SU-DHL-6 (cell line): ENCODE measurements around the gene RNF123.

Source experiments
- H2AFZ ChIP-seq: fragments of 200-600 bp; sonication (generic); 2 replicates; pipeline ENCODE4 v1.6.1; 2014; ENCODE audit warnings: low read depth, mild to moderate bottlenecking, moderate library complexity, mixed read lengths, antibody characterized with exemption, low read length; ENCODE audit not compliant: severe bottlenecking
- H3F3A ChIP-seq: fragments of 200-600 bp; shearing (Covaris generic); 2 replicates; pipeline ENCODE4 v1.6.0; 2016; ENCODE audit warnings: antibody characterized with exemption, mild to moderate bottlenecking; ENCODE audit not compliant: insufficient read depth
- H3K27ac ChIP-seq: fragments of 200-600 bp; sonication (generic); 2 replicates; pipeline ENCODE4 v1.5.1; 2016; ENCODE audit warnings: low read depth, mild to moderate bottlenecking, low read length, moderate library complexity, mixed read lengths
- H3K27me3 ChIP-seq: fragments of 200-600 bp; sonication (generic), shearing (Covaris generic); 2 replicates; pipeline ENCODE4 v1.6.0; 2014; ENCODE audit warnings: mild to moderate bottlenecking, low read length
- H3K36me3 ChIP-seq: fragments of 200-600 bp; sonication (generic); 2 replicates; pipeline ENCODE4 v1.6.1; 2014; ENCODE audit warnings: mild to moderate bottlenecking, low read length, mixed read lengths
- H3K4me2 ChIP-seq: fragments of 300-600, 200-600 bp; shearing (Covaris generic), sonication (generic); 2 replicates; pipeline ENCODE4 v1.6.0; 2014; ENCODE audit warnings: low read length, low read depth, mild to moderate bottlenecking; ENCODE audit not compliant: poor library complexity, severe bottlenecking
- H3K4me3 ChIP-seq: fragments of 200-600 bp; sonication (generic); 2 replicates; pipeline ENCODE4 v1.5.1; 2014; ENCODE audit warnings: antibody characterized with exemption, low read length, mild to moderate bottlenecking, mixed read lengths; ENCODE audit not compliant: insufficient read depth, poor library complexity, severe bottlenecking
- H3K79me2 ChIP-seq: fragments of 200-600 bp; sonication (generic); 2 replicates; pipeline ENCODE4 v1.6.1; 2014; ENCODE audit warnings: mild to moderate bottlenecking, low read length, moderate library complexity; ENCODE audit not compliant: insufficient read depth
- H3K9ac ChIP-seq: fragments of 200-600 bp; sonication (generic); 2 replicates; pipeline ENCODE4 v1.7.0; 2014; ENCODE audit warnings: mild to moderate bottlenecking, low read length
- H3K9me2 ChIP-seq: fragments of 200-600 bp; sonication (generic); replicated peaks from 2 replicates; pipeline ENCODE4 v1.6.1; 2014; ENCODE audit warnings: low read length; ENCODE audit not compliant: insufficient read depth
- H3K9me3 ChIP-seq: fragments of 200-600 bp; sonication (generic); 2 replicates; pipeline ENCODE4 v1.6.1; 2014; ENCODE audit warnings: low read length, mixed read lengths; ENCODE audit not compliant: insufficient read depth
- H4K20me1 ChIP-seq: fragments of 200-600 bp; sonication (generic); 2 replicates; pipeline ENCODE4 v1.6.1; 2014; ENCODE audit warnings: low read depth, mild to moderate bottlenecking, antibody characterized with exemption, low read length, moderate library complexity, mixed read lengths
- CTCF ChIP-seq: fragments of 200-600 bp; sonication (generic); IDR thresholded peaks from one replicate; pipeline ENCODE4 v1.5.1; 2017; ENCODE audit warnings: antibody characterized with exemption, mild to moderate bottlenecking, low read length, moderate library complexity; ENCODE audit not compliant: insufficient read depth, poor library complexity, severe bottlenecking
- EZH2phosphoT487 ChIP-seq: fragments of 200-600 bp; sonication (generic), shearing (Covaris generic); conservative IDR thresholded peaks from 2 replicates; pipeline ENCODE4 v1.6.1; 2018; ENCODE audit warnings: mild to moderate bottlenecking, antibody characterized with exemption, low read length, moderate library complexity, mixed read lengths

Gene RNF123

GRCh38 chr3:49717959-49718857 lies 28.9 kb downstream of the RNF123 start:
- Histone ChIP-seq H4K20me1 (no peaks in the 10 kb centered on the region), H3K4me2 (no peak overlapping the region), H3K27me3 (no peaks in the 10 kb centered on the region), H3K9ac (no peak overlapping the region), H3K9me3 (no peaks in the 10 kb centered on the region), H3K79me2 (no peaks in the 10 kb centered on the region), H3F3A (peaks cover 9% of the 10 kb centered on the region; the same call in 1 of the 2 replicates), H2AFZ (no peak overlapping the region), H3K36me3 (no peaks in the 10 kb centered on the region), H3K4me3 (no peak overlapping the region), H3K9me2 (no peaks in the 10 kb centered on the region), H3K27ac (no peak overlapping the region)
- TF ChIP-seq CTCF, result no peak
- TF ChIP-seq EZH2phosphoT487, result no peak

- no peaks in the 10 kb centered on the region for H4K20me1 ChIP-seq
- H3K4me2 ChIP-seq, result peak overlapping the region; percentile 57
- peak overlapping the region; percentile 46 for H3K9ac ChIP-seq
- H3K9me3 ChIP-seq, result no peaks in the 10 kb centered on the region
- H3K36me3 ChIP-seq, result no peaks in the 10 kb centered on the region
- H3K27ac ChIP-seq, result no peak overlapping the region
- no peaks in the 10 kb centered on the region for H3K9me2 ChIP-seq
- H3F3A ChIP-seq, result peaks cover 9% of the 10 kb centered on the region; the same call in 1 of the 2 replicates
- peak overlapping the region; percentile 40 for H3K4me3 ChIP-seq
- no peak for TF ChIP-seq EZH2phosphoT487
- no peak for TF ChIP-seq CTCF
- no peaks in the 10 kb centered on the region for H3K27me3 ChIP-seq
- no peak overlapping the region for H2AFZ ChIP-seq
- H3K79me2 ChIP-seq, result 0 out of 2 replicates have a peak, but pooled peaks cover 3% of the 10 kb centered on the region
Observed at GRCh38 chr3:49718858-49719213, 29.5 kb downstream of the RNF123 start.

- peak within 1 kb of the TSS; percentile 57 for H3K4me2 ChIP-seq
- H2AFZ ChIP-seq, result peak within 1 kb of the TSS; percentile 24
- H3K4me3 ChIP-seq, result peak within 1 kb of the TSS; percentile 40
- no peaks in the 10 kb centered on the region for H3K9me3 ChIP-seq
- 0 out of 2 replicates have a peak, but pooled peaks cover 3% of the 10 kb centered on the region for H3K79me2 ChIP-seq
- TF ChIP-seq EZH2phosphoT487, result no peak
- TF ChIP-seq CTCF, result peak; percentile 19
- H3K9me2 ChIP-seq, result no peaks in the 10 kb centered on the region
- peak within 1 kb of the TSS; percentile 60 for H3K27ac ChIP-seq
- H3K9ac ChIP-seq, result peak within 1 kb of the TSS; percentile 46
- no peaks in the 10 kb centered on the region for H3K36me3 ChIP-seq
- no peaks in the 10 kb centered on the region for H3K27me3 ChIP-seq
- no peaks in the 10 kb centered on the region for H4K20me1 ChIP-seq
- H3F3A ChIP-seq, result peaks cover 9% of the 10 kb centered on the region; the same call in 1 of the 2 replicates
Observed at GRCh38 chr3:49719214-49719884, 30.0 kb downstream of the RNF123 start, which contains the start of gene AMIGO3. TSS of gene AMIGO3 (minus strand) at chr3:49719684. CDS start at chr3:49719465, 219 bp downstream.
